Right lobe of liver (tissue), 4 donors: Measurements from ENCODE around the gene LARP4B.

Experiments
- CTCF ChIP-seq, 4 donors: fragments of 200-600 bp in 3 of 4; fragments of 450-650 bp in 1 of 4; IDR thresholded peaks; one replicate each; pipeline versions ENCODE4 v1.5.1 to v1.8.0; 2016 to 2022; ENCODE audit warnings: antibody characterized with exemption in 4 of 4, mild to moderate bottlenecking in 2 of 4
- POLR2A ChIP-seq: fragments of 450-650 bp; IDR thresholded peaks from one replicate; pipeline ENCODE4 v1.6.1; 2017; ENCODE audit warnings: antibody characterized with exemption, mild to moderate bottlenecking
- donor health status: DM: no; HTN: no; CAD: no.
- donor health status: DM: no; HTN: no; CAD: no.
- donor health status: DM: no; HTN: yes; CAD: no.

GRCh38 chr10:834493-834892 lies 97.0 kb downstream of the LARP4B start:
- TF ChIP-seq CTCF (IDR thresholded peaks at IDR 0.05) (no peak), POLR2A (no peak)
